Vagina (tissue), 2 donors: ENCODE data around the gene FUT8. TPM values are rescaled to one million over a fixed set of nuclear protein-coding genes. Genes with fewer than 3 reads are reported as not detected.

ENCODE experiments used
- DNase-seq, 2 donors: peaks; one replicate each; pipeline ENCODE4 v3.0.0-alpha.2; 2017; ENCODE audit errors: extremely low spot score in 2 of 2
- H3K27ac ChIP-seq: fragments of 200-600 bp; sonication (generic); one replicate; pipeline ENCODE4 v1.5.1; 2019
- H3K27me3 ChIP-seq: fragments of 200-600 bp; sonication (generic); one replicate; pipeline ENCODE4 v1.5.1; 2019
- H3K36me3 ChIP-seq, 2 donors: fragments of 200-600 bp; sonication (generic); one replicate each; pipeline ENCODE4 v1.5.1; 2017 to 2019
- H3K4me1 ChIP-seq: fragments of 200-600 bp; sonication (generic); one replicate; pipeline ENCODE4 v1.5.1; 2019
- H3K4me3 ChIP-seq, 2 donors: fragments of 200-600 bp; sonication (generic); 1 replicate in 1 of 2; 2 replicates in 1 of 2; pipeline ENCODE4 v1.5.1; 2016 to 2019
- H3K9me3 ChIP-seq: fragments of 200-600 bp; sonication (generic); one replicate; pipeline ENCODE4 v1.5.1; 2019
- CTCF ChIP-seq, 3 experiments: fragments of 450-650 bp in 2 of 3; fragments of 200-600 bp in 1 of 3; sonication (generic) in 1 of 3; IDR thresholded peaks; one replicate each; pipeline ENCODE4 v1.5.1; 2017 to 2019; ENCODE audit warnings: antibody characterized with exemption in 3 of 3, mild to moderate bottlenecking in 2 of 3, moderate library complexity in 2 of 3
- POLR2A ChIP-seq, 2 donors: fragments of 450-650 bp; IDR thresholded peaks; one replicate each; pipeline ENCODE4 v1.6.1; 2017; ENCODE audit warnings: antibody characterized with exemption in 2 of 2, mild to moderate bottlenecking in 2 of 2, moderate library complexity in 2 of 2
- POLR2AphosphoS5 ChIP-seq, 2 donors: sonication (generic); formaldehyde crosslinking; IDR thresholded peaks; one replicate each; pipeline ENCODE4 v1.9.0; 2017; ENCODE audit warnings: antibody characterized with exemption in 2 of 2, mild to moderate bottlenecking in 2 of 2, low read depth in 1 of 2; ENCODE audit not compliant: insufficient read depth in 1 of 2
- intact Hi-C: fragments of 100-400 bp; cut with DNase I; formaldehyde crosslinking; loops from one replicate; pipeline ENCODE4 v1.15.1; 2023
- total RNA-seq: library from RNA; depleted of rRNA; stranded (reverse); fragments of >200 nt; gene quantifications from one replicate; pipeline ENCODE4 v1.2.3, GENCODE V29; 2016

FUT8 gene
- total RNA-seq, 1 donor from 2014 or later: 35.1 TPM

- Histone ChIP-seq H3K27me3 (no peaks in the 10 kb centered on the region), H3K27ac (no peak overlapping the region), H3K4me1 (no peaks in the 10 kb centered on the region), H3K4me3 (no peak overlapping the region), H3K36me3 (no peaks in the 10 kb centered on the region), H3K9me3 (no peaks in the 10 kb centered on the region)
- DNase-seq: no peak
- intact Hi-C loops: no loop called here
- TF ChIP-seq POLR2AphosphoS5 (IDR thresholded peaks at IDR 0.05; ENCODE audit: insufficient read depth in 1 of 2, low read depth in 1 of 2): no peak
- no peak for TF ChIP-seq POLR2A (IDR thresholded peaks at IDR 0.05)
- no peak for TF ChIP-seq CTCF (IDR thresholded peaks at IDR 0.05)
Measured at GRCh38 chr14:65770681-65771080, 358.2 kb downstream of the FUT8 start.

- Histone ChIP-seq H3K27ac (no peak overlapping the region), H3K4me1 (no peaks in the 10 kb centered on the region), H3K36me3 (no peaks in the 10 kb centered on the region), H3K4me3 (no peak overlapping the region), H3K27me3 (no peaks in the 10 kb centered on the region), H3K9me3 (no peaks in the 10 kb centered on the region)
- no peak for DNase-seq
- TF ChIP-seq POLR2A (IDR thresholded peaks at IDR 0.05): no peak
- TF ChIP-seq POLR2AphosphoS5 (IDR thresholded peaks at IDR 0.05; ENCODE audit: insufficient read depth in 1 of 2, low read depth in 1 of 2): no peak
- TF ChIP-seq CTCF (IDR thresholded peaks at IDR 0.05): no peak
- intact Hi-C loops: no loop called here
Measured at GRCh38 chr14:65771271-65771670, 358.7 kb downstream of the FUT8 start.

- no peak overlapping the region for H3K4me3 ChIP-seq
- no peak overlapping the region for H3K27ac ChIP-seq
- H3K36me3 ChIP-seq: no peaks in the 10 kb centered on the region
- TF ChIP-seq POLR2AphosphoS5 (IDR thresholded peaks at IDR 0.05; ENCODE audit: insufficient read depth in 1 of 2, low read depth in 1 of 2): no peak
- no peak for TF ChIP-seq CTCF (IDR thresholded peaks at IDR 0.05)
- no peak for TF ChIP-seq POLR2A (IDR thresholded peaks at IDR 0.05)
- no peaks in the 10 kb centered on the region for H3K9me3 ChIP-seq
- DNase-seq: no peak
- no peaks in the 10 kb centered on the region for H3K27me3 ChIP-seq
- intact Hi-C loops: no loop called here
- no peaks in the 10 kb centered on the region for H3K4me1 ChIP-seq
Measured at GRCh38 chr14:65772466-65772865, 359.9 kb downstream of the FUT8 start.

GRCh38 chr14:65772921-65773574 lies 360.5 kb downstream of the FUT8 start:
- no peak for DNase-seq
- no peak overlapping the region for H3K27ac ChIP-seq
- intact Hi-C loops: no loop called here
- H3K9me3 ChIP-seq: no peaks in the 10 kb centered on the region
- no peak for TF ChIP-seq POLR2A (IDR thresholded peaks at IDR 0.05)
- TF ChIP-seq POLR2AphosphoS5 (IDR thresholded peaks at IDR 0.05; ENCODE audit: insufficient read depth in 1 of 2, low read depth in 1 of 2): no peak
- TF ChIP-seq CTCF (IDR thresholded peaks at IDR 0.05): no peak
- H3K36me3 ChIP-seq: no peaks in the 10 kb centered on the region
- H3K4me1 ChIP-seq: no peaks in the 10 kb centered on the region
- H3K27me3 ChIP-seq: no peaks in the 10 kb centered on the region
- H3K4me3 ChIP-seq: no peak overlapping the region

GRCh38 chr14:65774041-65774440 lies 361.5 kb downstream of the FUT8 start:
- no peaks in the 10 kb centered on the region for H3K27me3 ChIP-seq
- no peak overlapping the region for H3K4me3 ChIP-seq
- TF ChIP-seq POLR2AphosphoS5 (IDR thresholded peaks at IDR 0.05; ENCODE audit: insufficient read depth in 1 of 2, low read depth in 1 of 2) (no peak), POLR2A (IDR thresholded peaks at IDR 0.05) (no peak), CTCF (IDR thresholded peaks at IDR 0.05) (no peak)
- DNase-seq: no peak
- no peaks in the 10 kb centered on the region for H3K36me3 ChIP-seq
- intact Hi-C loops: no loop called here
- no peaks in the 10 kb centered on the region for H3K4me1 ChIP-seq
- no peaks in the 10 kb centered on the region for H3K9me3 ChIP-seq
- no peak overlapping the region for H3K27ac ChIP-seq
